MCF 10A (cell line): ENCODE measurements around the gene GBP2. TPM values are rescaled to one million over a fixed set of nuclear protein-coding genes. Genes with fewer than 3 reads are reported as not detected.
"Not testable (repeated sequence)": the region's sequence is repeated elsewhere in the genome, so short reads cannot be mapped to it uniquely, and the experiment has no call there.

ENCODE experiments used
- BruUV-seq: library from RNA; stranded (reverse); fragments of 400-500 nt; replicated peaks from 2 replicates; lab custom pipeline; 2021; lab: Mats Ljungman, UMichigan
- CTCF ChIA-PET: fragments of 300-600 bp; sonication (Branson Sonifier 250); formaldehyde crosslinking; extraction: SDS; loops from one replicate; lab custom pipeline; 2021; ENCODE audit warnings: antibody characterized with exemption, inconsistent platforms; lab: Yijun Ruan, JAX
- POLR2A ChIA-PET: fragments of 300-600, 350-650 bp; sonication (Branson Sonifier 250); formaldehyde crosslinking; extraction: SDS; loops from one replicate; lab custom pipeline; 2020; ENCODE audit warnings: antibody characterized with exemption, inconsistent platforms; lab: Yijun Ruan, JAX
- DNase-seq: peaks from one replicate; pipeline ENCODE4 v3.0.0-alpha.2; 2018; ENCODE audit not compliant: unreplicated experiment
- H3K27ac Mint-ChIP-seq: one replicate; pipeline ENCODE4 v1.8.0; 2022; ENCODE audit warnings: mild to moderate bottlenecking, low read depth, mixed read lengths; ENCODE audit not compliant: unreplicated experiment
- H3K27me3 Mint-ChIP-seq: one replicate; pipeline ENCODE4 v1.8.0; 2022; ENCODE audit warnings: mixed read lengths; ENCODE audit not compliant: insufficient read depth, unreplicated experiment
- H3K36me3 Mint-ChIP-seq: one replicate; pipeline ENCODE4 v1.8.0; 2022; ENCODE audit warnings: mild to moderate bottlenecking, moderate library complexity, mixed read lengths; ENCODE audit not compliant: insufficient read depth, unreplicated experiment
- H3K4me1 Mint-ChIP-seq: one replicate; pipeline ENCODE4 v1.8.0; 2022; ENCODE audit warnings: mixed read lengths; ENCODE audit not compliant: insufficient read depth, unreplicated experiment
- H3K4me3 Mint-ChIP-seq: one replicate; pipeline ENCODE4 v1.8.0; 2022; ENCODE audit warnings: mild to moderate bottlenecking, moderate library complexity, mixed read lengths; ENCODE audit not compliant: unreplicated experiment
- H3K9me3 Mint-ChIP-seq: one replicate; pipeline ENCODE4 v1.8.0; 2022; ENCODE audit warnings: mixed read lengths; ENCODE audit not compliant: unreplicated experiment
- CTCF ChIP-seq: fragments of 200-600 bp; IDR thresholded peaks from one replicate; pipeline ENCODE4 v1.8.0; 2022; ENCODE audit warnings: antibody characterized with exemption, mild to moderate bottlenecking; ENCODE audit not compliant: unreplicated experiment
- intact Hi-C: fragments of 100-400 bp; cut with micrococcal nuclease; formaldehyde crosslinking; loops from 2 replicates; pipeline ENCODE4 v1.14.1; 2022
- total RNA-seq: library from RNA; stranded (reverse); gene quantifications from 2 replicates; pipeline ENCODE4 v1.2.3, GENCODE V29; 2022

GBP2 gene
- total RNA-seq, 1 experiment from 2014 or later: 2.2 TPM

- TF ChIP-seq CTCF: no peak
- intact Hi-C loops: no loop called here
These were observed 4.0 kb upstream of the GBP2 start for GRCh38 chr1:89129911-89130310.

GRCh38 chr1:89128003-89128458, 2.1 kb upstream of the GBP2 start:
- BruUV-seq, H3K36me3 Mint-ChIP-seq, DNase-seq, H3K9me3 Mint-ChIP-seq, intact Hi-C loops, H3K27me3 Mint-ChIP-seq, POLR2A ChIA-PET: not testable (repeated sequence)
- H3K27ac Mint-ChIP-seq: peak overlapping the region; percentile 82
- CTCF ChIA-PET: interaction anchor here (1.1 kb wide), 1 partner anchor 144 kb away, joined by 3 read pairs; no protein-coding TSS in a partner anchor
- H3K4me3 Mint-ChIP-seq: peak overlapping the region; percentile 80
- H3K4me1 Mint-ChIP-seq: peaks cover 22% of the 10 kb centered on the region

More at GRCh38 chr1:89129911-89130310, 4.0 kb upstream of the GBP2 start:
- CTCF ChIA-PET: no interaction called here
- Mint-ChIP-seq H3K27me3 (no peaks in the 10 kb centered on the region), H3K27ac (no peak overlapping the region), H3K9me3 (no peaks in the 10 kb centered on the region), H3K4me3 (no peak overlapping the region), H3K4me1 (peaks cover 17% of the 10 kb centered on the region), H3K36me3 (no peaks in the 10 kb centered on the region)
- DNase-seq: no peak
- POLR2A ChIA-PET: interaction anchor here (0.7 to 1.0 kb wide), 2 partner anchors 108 to 167 kb away, joined by 3 read pairs; no protein-coding TSS in a partner anchor
- BruUV-seq: no TSS peak

- H3K36me3 Mint-ChIP-seq, intact Hi-C loops, H3K4me3 Mint-ChIP-seq, BruUV-seq, H3K27me3 Mint-ChIP-seq, H3K9me3 Mint-ChIP-seq, DNase-seq: not testable (repeated sequence)
- peaks cover 22% of the 10 kb centered on the region for H3K4me1 Mint-ChIP-seq
- peak overlapping the region; percentile 90 for H3K27ac Mint-ChIP-seq
- CTCF ChIA-PET: interaction anchor here (0.5 to 1.9 kb wide), 7 partner anchors 41 to 327 kb away, joined by 3 to 7 read pairs (median 6); no protein-coding TSS in a partner anchor
- POLR2A ChIA-PET: interaction anchor here (2.4 to 3.1 kb wide), 3 partner anchors 10 to 105 kb away, joined by 12 to 15 read pairs (median 13); partner anchors contain the start of genes GBP1 and GBP3
These were observed 970 bp upstream of the GBP2 start for GRCh38 chr1:89126602-89127565.

- Mint-ChIP-seq H3K4me1 (peaks cover 22% of the 10 kb centered on the region), H3K36me3 (no peaks in the 10 kb centered on the region), H3K27ac (peak overlapping the region; percentile 90), H3K4me3 (peak overlapping the region; percentile 73), H3K27me3 (no peaks in the 10 kb centered on the region), H3K9me3 (no peaks in the 10 kb centered on the region)
- DNase-seq: no peak
- TF ChIP-seq CTCF: no peak
- BruUV-seq: TSS peak; percentile 65
- CTCF ChIA-PET: interaction anchor here (0.6 to 1.9 kb wide), 7 partner anchors 40 to 329 kb away, joined by 3 to 7 read pairs (median 5); no protein-coding TSS in a partner anchor
- intact Hi-C loops: no loop called here
- POLR2A ChIA-PET: interaction anchor here (0.6 to 3.1 kb wide), 5 partner anchors 8 to 104 kb away, joined by 3 to 15 read pairs (median 12); partner anchors contain the start of genes GBP1 and GBP3
These were observed 538 bp downstream of the GBP2 start for GRCh38 chr1:89125240-89125912.
